ENCODE data around the gene TSPAN1.

The TSPAN1 gene

DNA sequence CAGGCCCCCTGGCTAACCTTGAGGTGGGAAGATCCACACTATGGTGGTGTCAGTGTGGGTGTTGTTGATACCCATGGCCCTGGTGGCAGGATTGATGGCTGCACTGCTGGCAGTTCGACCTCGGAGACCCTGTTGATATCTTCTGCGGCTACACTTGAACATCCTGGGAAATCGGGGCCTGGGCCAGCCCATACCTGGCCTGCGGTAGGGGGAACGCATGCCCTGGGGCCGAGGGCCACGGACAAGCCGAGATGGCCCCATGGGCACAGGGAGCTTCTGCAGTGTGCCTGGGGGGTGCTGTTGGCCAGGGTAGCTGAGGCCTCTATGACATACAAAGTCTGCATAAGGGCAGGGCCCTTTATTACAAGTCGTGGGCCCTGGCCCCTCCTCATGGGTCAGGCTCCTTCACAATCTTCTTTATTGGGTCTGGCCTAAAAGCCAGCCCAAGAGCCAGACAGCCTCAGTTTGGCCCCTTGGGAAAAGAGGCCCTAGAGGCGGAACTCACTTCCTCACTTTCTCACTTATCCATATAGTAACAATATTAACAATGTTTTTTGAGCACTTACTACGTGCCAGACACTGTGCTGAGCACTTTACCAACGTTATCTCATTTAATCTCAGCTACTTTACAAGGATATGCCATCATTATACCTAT is 1.5 kb downstream of the TSPAN1 start, which contains the start of gene P3R3URF:
P3R3URF (minus strand) TSS at position 278 of the 655 bp plus-strand sequence; CDS start at position 261, 17 bp downstream.
- H3K27ac Mint-ChIP-seq: no peak within 1 kb of the TSS

GRCh38 chr1:46179138-46180081 is 4.5 kb downstream of the TSPAN1 start:
- H3K9me3 Mint-ChIP-seq: no peaks in the 10 kb centered on the region
- ATAC-seq (peak; percentile 76), DNase-seq (ENCODE audit: low spot score in 2 of 2) (peak; percentile 44 to 77)
- H3K4me3 Mint-ChIP-seq: no peak overlapping the region
- no peaks in the 10 kb centered on the region for H3K36me3 Mint-ChIP-seq
- no peak overlapping the region for H3K27ac Mint-ChIP-seq
- H3K4me1 Mint-ChIP-seq: peaks cover 8% of the 10 kb centered on the region

More for the DNA sequence above, 1.5 kb downstream of the TSPAN1 start, which contains the start of gene P3R3URF:
- Mint-ChIP-seq H3K36me3 (no peaks in the 10 kb centered on the region), H3K4me1 (no peaks in the 10 kb centered on the region), H3K4me3 (no peak within 1 kb of the TSS), H3K9me3 (no peaks in the 10 kb centered on the region)
- DNase-seq (ENCODE audit: low spot score in 2 of 2) (no peak), ATAC-seq (no peak)

DNA sequence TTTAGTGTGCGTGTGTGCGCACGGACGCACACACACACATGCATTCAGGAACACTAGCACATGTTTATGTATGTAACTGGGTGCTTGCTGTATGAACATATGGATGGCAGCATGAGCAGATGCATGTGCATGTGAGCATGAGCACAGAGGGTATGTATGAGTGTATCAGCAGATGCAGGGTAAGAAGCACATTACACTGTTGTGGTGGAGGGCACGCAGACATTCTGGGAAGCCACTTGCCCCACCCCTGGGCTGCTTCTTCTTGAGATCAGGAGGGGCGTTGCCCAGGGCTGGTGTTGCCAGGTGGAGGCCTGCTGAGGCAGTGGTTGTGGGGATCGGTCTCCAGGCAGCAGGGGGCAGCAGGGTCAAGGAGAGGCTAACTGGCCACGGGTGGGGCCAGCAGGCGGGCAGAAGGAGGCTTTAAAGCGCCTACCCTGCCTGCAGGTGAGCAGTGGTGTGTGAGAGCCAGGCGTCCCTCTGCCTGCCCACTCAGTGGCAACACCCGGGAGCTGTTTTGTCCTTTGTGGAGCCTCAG is 5.3 kb downstream of the TSPAN1 start:
- Mint-ChIP-seq H3K4me1 (peaks cover 16% of the 10 kb centered on the region), H3K27ac (no peak overlapping the region), H3K4me3 (no peak overlapping the region), H3K9me3 (no peaks in the 10 kb centered on the region), H3K36me3 (no peaks in the 10 kb centered on the region)
- ATAC-seq: no peak
- DNase-seq (ENCODE audit: low spot score in 2 of 2): no peak

DNA sequence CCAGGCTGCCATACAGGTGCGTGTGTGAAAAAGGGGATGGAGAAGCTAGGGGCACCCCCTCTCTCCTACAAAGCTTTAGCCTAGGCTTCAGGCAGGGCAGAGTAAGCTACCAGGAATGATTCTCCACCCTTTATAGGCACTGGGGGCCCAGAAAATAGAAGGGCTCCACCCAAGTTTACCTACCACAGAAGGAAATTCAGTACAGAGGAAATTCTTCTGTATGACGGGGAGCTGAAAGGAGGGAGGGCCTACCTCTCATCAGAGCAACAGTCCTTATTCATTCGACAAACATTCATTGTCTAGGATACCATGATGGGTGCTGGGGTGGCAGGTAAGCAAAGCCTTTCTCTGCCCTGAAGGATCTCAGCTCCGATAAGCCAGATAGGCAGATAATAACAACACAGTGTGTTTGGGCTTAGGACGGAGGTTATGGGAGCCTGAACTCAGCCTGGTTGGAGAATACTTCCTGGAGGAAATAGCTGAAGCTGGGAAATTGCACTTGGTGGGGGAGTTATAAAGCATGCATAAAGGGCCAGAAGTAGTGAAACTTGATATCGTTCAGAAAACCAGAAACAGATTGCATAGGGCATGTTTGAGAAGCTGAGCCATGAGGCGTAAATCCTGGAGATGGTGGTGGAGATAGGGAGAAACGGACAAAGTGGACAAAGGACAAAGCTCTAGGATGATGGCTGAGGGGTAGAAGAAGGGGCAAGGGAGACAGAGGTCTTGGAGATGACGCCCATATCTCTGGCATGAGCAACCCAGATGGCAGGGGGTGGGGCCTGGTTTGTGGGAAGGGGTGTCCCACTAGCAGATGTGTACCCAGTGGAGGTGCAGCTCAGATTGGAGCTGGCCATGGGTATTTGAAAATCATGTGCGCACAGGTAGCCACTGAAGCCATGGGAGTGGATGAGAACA is 6.7 kb downstream of the TSPAN1 start:
- no peak overlapping the region for H3K27ac Mint-ChIP-seq
- peaks cover 21% of the 10 kb centered on the region for H3K4me1 Mint-ChIP-seq
- no peak for DNase-seq (ENCODE audit: low spot score in 2 of 2)
- H3K36me3 Mint-ChIP-seq: no peaks in the 10 kb centered on the region
- no peak for ATAC-seq
- H3K9me3 Mint-ChIP-seq: no peaks in the 10 kb centered on the region
- H3K4me3 Mint-ChIP-seq: no peak overlapping the region

- peaks cover 21% of the 10 kb centered on the region for H3K4me1 Mint-ChIP-seq
- DNase-seq (ENCODE audit: low spot score in 2 of 2) (no peak), ATAC-seq (no peak)
- H3K9me3 Mint-ChIP-seq: no peaks in the 10 kb centered on the region
- H3K27ac Mint-ChIP-seq: no peak overlapping the region
- no peak overlapping the region for H3K4me3 Mint-ChIP-seq
- H3K36me3 Mint-ChIP-seq: no peaks in the 10 kb centered on the region
Measured at GRCh38 chr1:46183079-46183847, 8.4 kb downstream of the TSPAN1 start.

- peak; percentile 39 for ATAC-seq
- Mint-ChIP-seq H3K4me3 (no peak overlapping the region), H3K36me3 (no peaks in the 10 kb centered on the region), H3K9me3 (no peaks in the 10 kb centered on the region), H3K4me1 (peaks cover 21% of the 10 kb centered on the region), H3K27ac (peak overlapping the region; percentile 89)
- DNase-seq (ENCODE audit: low spot score in 2 of 2): no peak
Measured at GRCh38 chr1:46183926-46184557, 9.2 kb downstream of the TSPAN1 start.

DNA sequence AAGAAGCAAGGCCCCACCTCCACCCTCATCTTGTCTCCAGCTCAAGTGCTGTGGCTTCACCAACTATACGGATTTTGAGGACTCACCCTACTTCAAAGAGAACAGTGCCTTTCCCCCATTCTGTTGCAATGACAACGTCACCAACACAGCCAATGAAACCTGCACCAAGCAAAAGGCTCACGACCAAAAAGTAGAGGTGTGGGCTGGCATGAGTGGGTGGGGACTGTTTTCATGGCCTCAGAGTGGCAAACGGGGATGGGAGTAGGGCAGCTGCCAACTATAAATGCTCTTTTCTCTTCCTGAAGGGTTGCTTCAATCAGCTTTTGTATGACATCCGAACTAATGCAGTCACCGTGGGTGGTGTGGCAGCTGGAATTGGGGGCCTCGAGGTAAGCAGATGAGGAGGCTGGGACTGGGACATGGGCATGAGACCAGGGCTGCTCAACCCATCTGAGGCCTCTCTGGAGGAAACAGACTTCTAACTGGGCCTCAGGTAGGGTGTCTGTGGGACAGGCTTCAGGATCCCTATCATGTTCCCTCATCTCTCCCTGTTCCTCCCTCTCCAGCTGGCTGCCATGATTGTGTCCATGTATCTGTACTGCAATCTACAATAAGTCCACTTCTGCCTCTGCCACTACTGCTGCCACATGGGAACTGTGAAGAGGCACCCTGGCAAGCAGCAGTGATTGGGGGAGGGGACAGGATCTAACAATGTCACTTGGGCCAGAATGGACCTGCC is 10.2 kb downstream of the TSPAN1 start:
- no peak for DNase-seq (ENCODE audit: low spot score in 2 of 2)
- H3K4me1 Mint-ChIP-seq: peaks cover 21% of the 10 kb centered on the region
- peak overlapping the region; percentile 43 for H3K4me3 Mint-ChIP-seq
- peak; percentile 77 for ATAC-seq
- peaks cover 10% of the 10 kb centered on the region for H3K36me3 Mint-ChIP-seq
- no peaks in the 10 kb centered on the region for H3K9me3 Mint-ChIP-seq
- peak overlapping the region; percentile 89 for H3K27ac Mint-ChIP-seq

DNA sequence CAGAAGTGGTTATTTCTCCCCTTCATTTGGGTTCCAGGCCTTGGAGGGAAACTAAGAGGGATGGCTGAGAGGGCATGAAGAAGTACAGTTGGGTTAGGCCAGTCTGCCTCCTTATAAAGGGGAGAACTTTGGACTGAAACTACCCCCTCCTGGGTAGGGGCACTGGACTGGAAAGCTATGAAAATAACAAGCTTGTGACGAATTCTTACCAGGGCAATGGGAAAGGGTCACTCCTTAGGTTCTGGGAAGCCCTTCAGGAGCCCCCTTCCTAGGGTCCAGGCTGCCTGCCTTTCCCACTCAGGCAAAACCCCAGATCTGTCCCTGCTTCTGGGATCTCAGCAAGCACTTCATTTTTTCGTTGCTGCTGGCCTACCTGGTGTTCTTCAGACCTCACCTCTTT is 11.2 kb downstream of the TSPAN1 start:
- ATAC-seq (no peak), DNase-seq (ENCODE audit: low spot score in 2 of 2) (no peak)
- Mint-ChIP-seq H3K9me3 (no peaks in the 10 kb centered on the region), H3K36me3 (peaks cover 17% of the 10 kb centered on the region), H3K27ac (peak overlapping the region; percentile 89), H3K4me3 (no peak overlapping the region), H3K4me1 (peaks cover 21% of the 10 kb centered on the region)

DNA sequence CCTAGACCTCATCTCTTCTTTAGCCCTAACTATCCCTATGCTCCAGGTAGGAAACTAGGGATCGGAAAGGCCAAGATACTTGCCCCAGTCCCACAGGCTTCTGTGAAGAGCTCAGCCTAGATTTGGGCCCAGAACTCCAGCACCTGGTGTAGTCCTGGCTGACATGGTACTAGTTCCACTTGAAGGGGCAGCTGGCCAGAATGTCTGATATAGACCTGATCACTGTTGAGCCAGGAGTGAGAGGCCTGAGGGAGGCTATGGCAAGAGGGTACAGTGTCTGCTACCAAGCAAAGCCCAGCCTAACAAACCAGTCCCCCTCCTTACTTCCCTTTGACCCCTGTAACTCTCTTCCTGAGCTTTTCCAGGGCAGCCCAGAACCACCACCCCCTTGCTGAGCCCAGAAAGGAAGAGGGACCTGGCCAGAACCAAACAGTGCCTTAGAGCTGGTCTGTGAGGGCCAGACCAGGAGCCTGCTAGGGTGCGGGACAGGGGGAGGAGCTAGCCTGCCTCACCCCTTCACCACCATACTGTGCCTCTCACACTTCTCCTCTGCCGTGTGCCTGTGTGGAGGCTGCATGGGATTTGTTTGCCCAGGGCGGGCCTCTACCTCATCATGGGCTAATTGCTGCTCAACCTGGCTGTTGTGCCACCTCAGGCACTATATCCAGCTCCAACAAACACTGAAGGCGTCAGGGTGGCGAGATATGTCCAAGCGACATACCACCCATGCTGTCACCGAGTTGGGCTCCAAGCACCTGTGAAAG is 12.4 kb downstream of the TSPAN1 start:
- H3K27ac Mint-ChIP-seq: peak overlapping the region; percentile 64
- no peak for ATAC-seq
- peaks cover 21% of the 10 kb centered on the region for H3K4me1 Mint-ChIP-seq
- peaks cover 23% of the 10 kb centered on the region for H3K36me3 Mint-ChIP-seq
- DNase-seq (ENCODE audit: low spot score in 2 of 2): no peak
- no peak overlapping the region for H3K4me3 Mint-ChIP-seq
- no peaks in the 10 kb centered on the region for H3K9me3 Mint-ChIP-seq

DNA sequence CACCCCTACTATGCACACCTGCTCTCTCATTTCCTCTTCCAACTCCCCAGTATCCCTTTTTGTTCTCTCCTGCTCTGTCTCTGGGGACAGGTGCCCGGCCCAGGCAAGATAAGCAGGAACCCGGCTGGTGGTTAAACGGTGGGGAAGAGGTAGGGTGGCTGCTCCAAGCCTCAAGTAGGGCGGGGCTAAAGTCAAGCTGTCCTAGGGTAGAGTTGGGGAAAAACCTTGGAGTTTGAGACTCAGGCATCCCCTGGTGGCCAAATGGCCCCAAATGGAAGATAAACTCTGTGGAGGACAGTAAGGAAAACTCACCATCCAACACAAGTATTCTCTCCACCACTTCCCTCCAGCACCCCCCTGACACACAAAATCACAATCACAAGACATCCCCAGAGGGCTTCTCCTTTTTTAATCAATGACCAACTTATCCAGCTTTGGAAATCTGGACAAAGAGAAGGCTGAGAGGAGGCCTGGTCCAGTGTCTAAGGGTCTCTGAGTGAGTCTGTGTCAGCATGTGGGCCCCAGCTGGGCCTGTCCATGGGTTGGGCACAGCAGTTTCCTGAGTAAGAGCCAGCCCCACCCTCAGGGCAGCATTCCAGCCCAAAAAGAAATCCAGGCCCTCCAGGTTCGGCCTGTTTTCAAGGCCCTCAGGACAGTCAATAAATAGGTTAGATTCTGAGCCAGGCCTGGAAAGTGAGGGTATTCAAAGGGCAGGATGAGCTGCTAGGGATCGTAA is 13.6 kb downstream of the TSPAN1 start:
- Mint-ChIP-seq H3K4me3 (no peak overlapping the region), H3K27ac (peak overlapping the region; percentile 64), H3K36me3 (peaks cover 24% of the 10 kb centered on the region), H3K9me3 (no peaks in the 10 kb centered on the region), H3K4me1 (peaks cover 21% of the 10 kb centered on the region)
- ATAC-seq (no peak), DNase-seq (ENCODE audit: low spot score in 2 of 2) (no peak)

- no peak for ATAC-seq
- H3K4me3 Mint-ChIP-seq: no peak overlapping the region
Measured at GRCh38 chr1:46190539-46190938, 15.7 kb downstream of the TSPAN1 start.

DNA sequence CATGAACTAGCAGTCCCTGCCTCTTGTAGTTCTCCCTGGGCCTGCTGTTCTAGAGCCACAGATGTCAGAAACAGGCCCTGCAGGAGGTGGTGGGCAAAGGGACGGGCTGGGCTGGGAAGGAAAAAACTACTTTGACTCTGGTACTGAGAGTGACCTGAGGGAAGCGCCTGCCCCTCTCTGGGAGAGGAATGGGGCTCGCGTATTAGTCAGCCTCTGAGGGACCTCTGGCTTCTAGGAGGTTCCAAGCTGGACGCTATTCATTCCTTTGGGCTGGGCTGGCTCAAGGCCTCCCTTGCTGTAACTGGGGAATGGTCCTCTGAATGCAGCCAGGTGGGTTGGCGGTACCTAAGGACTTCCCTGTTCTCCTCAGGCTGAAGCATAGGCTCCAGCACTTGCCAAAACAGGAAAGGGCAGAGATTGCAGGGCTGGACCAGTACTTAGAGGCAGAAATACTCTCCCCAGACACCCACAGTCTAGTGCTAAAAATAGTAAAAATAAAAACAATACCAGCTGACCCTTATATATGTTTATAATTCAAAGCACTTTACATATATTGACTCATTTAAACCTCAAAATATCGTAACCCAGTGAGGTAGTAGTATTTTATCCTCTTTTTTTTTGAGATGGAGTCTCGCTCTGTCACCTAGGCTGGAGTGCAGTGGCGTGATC is 16.3 kb downstream of the TSPAN1 start:
- Mint-ChIP-seq H3K9me3 (no peaks in the 10 kb centered on the region), H3K36me3 (peaks cover 24% of the 10 kb centered on the region), H3K4me1 (peaks cover 3% of the 10 kb centered on the region), H3K27ac (no peak overlapping the region), H3K4me3 (no peak overlapping the region)
- DNase-seq (ENCODE audit: low spot score in 2 of 2): no peak
- ATAC-seq: no peak

More at GRCh38 chr1:46190539-46190938, 15.7 kb downstream of the TSPAN1 start:
- peaks cover under 1% of the 10 kb centered on the region for H3K4me1 Mint-ChIP-seq
- no peak overlapping the region for H3K27ac Mint-ChIP-seq
- H3K9me3 Mint-ChIP-seq: no peaks in the 10 kb centered on the region
- peaks cover 24% of the 10 kb centered on the region for H3K36me3 Mint-ChIP-seq
- no peak for DNase-seq (ENCODE audit: low spot score in 2 of 2)

Data from stimulated activated effector memory CD8-positive, alpha-beta T cell treated with anti-CD3 and anti-CD28 coated beads, Interleukin-12 subunit alpha, Interleukin-12 subunit beta, amount 100 ng/mL, for 72 hours (primary cell).